Measurements from ENCODE around the gene STK32A. TPM values are rescaled to one million over a fixed set of nuclear protein-coding genes. Genes with fewer than 3 reads are reported as not detected.

The STK32A gene
- total and polyA plus RNA-seq, 2 donors (not counting 1 experiment from before 2014, with no cell fraction given) = not detected

GRCh38 chr5:147391781-147392180 is 157.0 kb downstream of the STK32A start:
- Mint-ChIP-seq H3K4me3 (no peak overlapping the region), H3K27me3 (peaks cover 9% of the 10 kb centered on the region), H3K9me3 (ENCODE audit: insufficient read depth) (no peaks in the 10 kb centered on the region), H3K4me1 (no peaks in the 10 kb centered on the region), H3K27ac (no peak overlapping the region)
- Histone ChIP-seq H3K27me3 (replicated peaks in 1 of 4; ENCODE audit: control extremely low read depth in 1 of 4, control insufficient read depth in 3 of 4, insufficient read depth in 4 of 4, low read length in 3 of 4) (no peaks in the 10 kb centered on the region), H4K20me1 (ENCODE audit: control insufficient read depth, insufficient read depth, low read length, poor library complexity, severe bottlenecking) (no peaks in the 10 kb centered on the region), H3K79me2 (ENCODE audit: control insufficient read depth, insufficient read depth, low read length) (no peaks in the 10 kb centered on the region), H3K4me3 (ENCODE audit: control extremely low read depth in 1 of 5, extremely low read depth in 1 of 5, insufficient read depth in 1 of 5, low read depth in 2 of 5, low read length in 4 of 5) (no peak overlapping the region), H3K4me1 (ENCODE audit: control insufficient read depth in 2 of 2, insufficient read depth in 2 of 2, low read length in 2 of 2) (no peaks in the 10 kb centered on the region), H2AFZ (ENCODE audit: insufficient read depth, low read depth, low read length, poor library complexity, severe bottlenecking) (no peak overlapping the region), H3K9me3 (ENCODE audit: control extremely low read depth in 1 of 3, control insufficient read depth in 2 of 3, insufficient read depth in 1 of 3, low read length in 2 of 3) (peaks cover 0 to 2% (median 0%) of the 10 kb centered on the region in 3 donors), H3K4me2 (replicated peaks; ENCODE audit: low read depth, low read length, poor library complexity, severe bottlenecking) (no peak overlapping the region), H3K27ac (ENCODE audit: low read length in 2 of 2) (no peak overlapping the region), H3K36me3 (replicated peaks in 1 of 2; ENCODE audit: control extremely low read depth in 1 of 2, control insufficient read depth in 1 of 2, extremely low read depth in 1 of 2, insufficient read depth in 2 of 2, low read length in 1 of 2) (no peaks in the 10 kb centered on the region), H3K9ac (ENCODE audit: low read length) (no peak overlapping the region)
- intact Hi-C loops (cut with micrococcal nuclease) = no loop called here
- TF ChIP-seq EZH2 (IDR thresholded peaks at IDR 0.05; ENCODE audit: borderline replicate concordance, insufficient read depth, low read depth, low read length, poor library complexity, severe bottlenecking) = no peak
- no peak for TF ChIP-seq CTCF (IDR thresholded peaks at IDR 0.05)
- ATAC-seq (ENCODE audit: low read depth) (no peak), DNase-seq (no peak)
- ChIA-PET POLR2A (no interaction called here), CTCF (no interaction called here)
- WGBS (ENCODE audit: insufficient coverage) = 78% methylated on average over 5 of the region's 5 CpGs

- CTCF ChIA-PET = no interaction called here
- H3K9ac ChIP-seq (ENCODE audit: low read length) = no peak overlapping the region
- Mint-ChIP-seq H3K27ac (no peak overlapping the region), H3K9me3 (ENCODE audit: insufficient read depth) (no peaks in the 10 kb centered on the region), H3K4me1 (no peaks in the 10 kb centered on the region), H3K4me3 (no peak overlapping the region), H3K27me3 (peaks cover 4% of the 10 kb centered on the region)
- DNase-seq = no peak
- H3K4me1 ChIP-seq (ENCODE audit: control insufficient read depth in 2 of 2, insufficient read depth in 2 of 2, low read length in 2 of 2) = no peaks in the 10 kb centered on the region
- ATAC-seq (ENCODE audit: low read depth) = no peak
- H3K27ac ChIP-seq (ENCODE audit: low read length in 2 of 2) = no peak overlapping the region
- H3K4me2 ChIP-seq (replicated peaks; ENCODE audit: low read depth, low read length, poor library complexity, severe bottlenecking) = no peak overlapping the region
- no peaks in the 10 kb centered on the region for H3K36me3 ChIP-seq (replicated peaks in 1 of 2; ENCODE audit: control extremely low read depth in 1 of 2, control insufficient read depth in 1 of 2, extremely low read depth in 1 of 2, insufficient read depth in 2 of 2, low read length in 1 of 2)
- no peaks in the 10 kb centered on the region for H4K20me1 ChIP-seq (ENCODE audit: control insufficient read depth, insufficient read depth, low read length, poor library complexity, severe bottlenecking)
- H3K4me3 ChIP-seq (ENCODE audit: control extremely low read depth in 1 of 5, extremely low read depth in 1 of 5, insufficient read depth in 1 of 5, low read depth in 2 of 5, low read length in 4 of 5) = no peak overlapping the region
- POLR2A ChIA-PET = no interaction called here
- H3K79me2 ChIP-seq (ENCODE audit: control insufficient read depth, insufficient read depth, low read length) = no peaks in the 10 kb centered on the region
- no peak overlapping the region for H2AFZ ChIP-seq (ENCODE audit: insufficient read depth, low read depth, low read length, poor library complexity, severe bottlenecking)
- no peaks in the 10 kb centered on the region for H3K27me3 ChIP-seq (replicated peaks in 1 of 4; ENCODE audit: control extremely low read depth in 1 of 4, control insufficient read depth in 3 of 4, insufficient read depth in 4 of 4, low read length in 3 of 4)
- WGBS (ENCODE audit: insufficient coverage) = 100% methylated on average over 4 of the region's 15 CpGs
- TF ChIP-seq EZH2 (IDR thresholded peaks at IDR 0.05; ENCODE audit: borderline replicate concordance, insufficient read depth, low read depth, low read length, poor library complexity, severe bottlenecking) = no peak
- TF ChIP-seq CTCF (IDR thresholded peaks at IDR 0.05) = no peak
- H3K9me3 ChIP-seq (ENCODE audit: control extremely low read depth in 1 of 3, control insufficient read depth in 2 of 3, insufficient read depth in 1 of 3, low read length in 2 of 3) = peaks cover 0 to 6% (median 0%) of the 10 kb centered on the region in 3 donors
- intact Hi-C loops (cut with micrococcal nuclease) = no loop called here
These were observed 159.2 kb downstream of the STK32A start for GRCh38 chr5:147393874-147394672.
